HepG2 (cell line): ENCODE data around the gene P3H4. TPM values are rescaled to one million over a fixed set of nuclear protein-coding genes. Genes with fewer than 3 reads are reported as not detected.

Source experiments
- EP300 ChIP-seq, 3 experiments: sonication (generic) in 1 of 3; formaldehyde crosslinking in 1 of 3; IDR thresholded peaks; 2 replicates each; pipeline versions ENCODE4 v1.5.1 to v1.6.1; 2011 to 2020; ENCODE audit warnings: low read depth in 2 of 3, low read length in 2 of 3, borderline replicate concordance in 1 of 3, improper control_type of control experiment in 1 of 3, mild to moderate bottlenecking in 1 of 3, missing genetic modification reagents in 1 of 3, moderate library complexity in 1 of 3
- ESRRA ChIP-seq: sonication (generic); formaldehyde crosslinking; IDR thresholded peaks from 2 replicates; pipeline ENCODE4 v1.5.1; 2020; ENCODE audit warnings: mild to moderate bottlenecking, low read depth, missing genetic modification reagents
- FOSL2 ChIP-seq: sonication (generic); formaldehyde crosslinking; IDR thresholded peaks from 2 replicates; pipeline ENCODE4 v1.4.0; 2020; ENCODE audit warnings: missing genetic modification reagents
- GFI1 ChIP-seq: sonication (generic); formaldehyde crosslinking; IDR thresholded peaks from 2 replicates; pipeline ENCODE4 v1.5.0; 2020; ENCODE audit warnings: missing genetic modification reagents, mild to moderate bottlenecking, borderline replicate concordance
- KDM5B ChIP-seq: sonication (generic); formaldehyde crosslinking; IDR thresholded peaks from 2 replicates; pipeline ENCODE4 v1.4.0; 2020; ENCODE audit warnings: missing genetic modification reagents, mild to moderate bottlenecking, borderline replicate concordance
- KLF9 ChIP-seq: IDR thresholded peaks from 2 replicates; pipeline ENCODE4 v1.6.1; 2016; ENCODE audit warnings: low read depth
- KMT2A ChIP-seq: sonication (generic); formaldehyde crosslinking; IDR thresholded peaks from 2 replicates; pipeline ENCODE4 v1.4.0; 2020; ENCODE audit warnings: missing genetic modification reagents
- NCOR1 ChIP-seq: fragments of 200-600 bp; sonication (generic); IDR thresholded peaks from 2 replicates; pipeline ENCODE4 v1.7.0; 2017; ENCODE audit warnings: antibody characterized with exemption, low read length, borderline replicate concordance
- NFE2 ChIP-seq: sonication (generic); formaldehyde crosslinking; IDR thresholded peaks from 2 replicates; pipeline ENCODE4 v1.4.0; 2020; ENCODE audit warnings: missing genetic modification reagents
- NR2F1 ChIP-seq, 2 experiments: fragments of 450-650 bp in 1 of 2; formaldehyde crosslinking in 1 of 2; IDR thresholded peaks; 2 replicates each; pipeline versions ENCODE4 v1.5.0 to v1.6.1; 2016 to 2020; ENCODE audit warnings: mild to moderate bottlenecking in 1 of 2, missing compliant biosample characterization in 1 of 2, missing genetic modification reagents in 1 of 2, moderate library complexity in 1 of 2
- NR2F2 ChIP-seq: IDR thresholded peaks from 2 replicates; pipeline ENCODE4 v1.6.1; 2012; ENCODE audit warnings: low read depth, inconsistent platforms, borderline replicate concordance
- PBX2 ChIP-seq: IDR thresholded peaks from 2 replicates; pipeline ENCODE4 v1.6.1; 2016; ENCODE audit warnings: control low read depth
- POLR2G ChIP-seq: fragments of 200-400 bp; formaldehyde crosslinking; IDR thresholded peaks from 2 replicates; pipeline ENCODE4 v1.6.1; 2018; ENCODE audit warnings: mild to moderate bottlenecking, low read depth, low read length, moderate library complexity
- SPEN ChIP-seq: sonication (generic); formaldehyde crosslinking; IDR thresholded peaks from 2 replicates; pipeline ENCODE4 v1.5.1; 2020; ENCODE audit warnings: low read depth, mild to moderate bottlenecking, missing genetic modification reagents
- XRCC5 ChIP-seq: fragments of 200-400 bp; formaldehyde crosslinking; optimal IDR thresholded peaks from 2 replicates; pipeline ENCODE3; 2017; ENCODE audit warnings: mild to moderate bottlenecking, low read length
- ZBTB20 ChIP-seq: sonication (generic); formaldehyde crosslinking; IDR thresholded peaks from 2 replicates; pipeline ENCODE4 v1.8.1; 2023; ENCODE audit warnings: missing genetic modification reagents, low read depth, mild to moderate bottlenecking, borderline replicate concordance
- ZNF101 ChIP-seq: sonication (generic); formaldehyde crosslinking; IDR thresholded peaks from 2 replicates; pipeline ENCODE4 v1.4.0; 2020; ENCODE audit warnings: mild to moderate bottlenecking, low read depth, missing genetic modification reagents, borderline replicate concordance
- ZNF232 ChIP-seq: sonication (generic); formaldehyde crosslinking; IDR thresholded peaks from 2 replicates; pipeline ENCODE4 v1.4.0; 2020; ENCODE audit warnings: missing genetic modification reagents, borderline replicate concordance
- ZNF510 ChIP-seq: sonication (generic); formaldehyde crosslinking; IDR thresholded peaks from 2 replicates; pipeline ENCODE4 v1.4.0; 2020; ENCODE audit warnings: low read depth, mild to moderate bottlenecking, missing genetic modification reagents
- ZNF616 ChIP-seq: sonication (generic); formaldehyde crosslinking; IDR thresholded peaks from 2 replicates; pipeline ENCODE4 v1.5.0; 2020; ENCODE audit warnings: low read depth, mild to moderate bottlenecking, missing genetic modification reagents
- ZNF720 ChIP-seq: sonication (generic); formaldehyde crosslinking; IDR thresholded peaks from 2 replicates; pipeline ENCODE4 v1.4.0; 2020; ENCODE audit warnings: missing genetic modification reagents
- polyA plus RNA-seq, 8 experiments: library from polyadenylated mRNA; depleted of rRNA in 3 of 8; stranded (reverse) in 7 of 8; unstranded in 1 of 8; fragments of >200 nt; fragmentation: Illumina TruSeq in 4 of 8; extraction: Trizol in 4 of 8; gene quantifications; 2 replicates each; pipeline versions ENCODE4 v1.2.1 to v1.2.3, GENCODE V29; 2011 to 2016; ENCODE audit warnings: low read depth in 4 of 8, missing spikeins in 1 of 8, mixed read lengths in 1 of 8; ENCODE audit not compliant: insufficient read depth in 1 of 8
- total RNA-seq, 5 experiments: library from RNA; depleted of rRNA; stranded (reverse); fragments of >200 nt; fragmentation: Illumina TruSeq; extraction: Trizol; gene quantifications; 2 replicates each; pipeline ENCODE4 v1.2.3, GENCODE V29; 2016; ENCODE audit warnings: low read depth in 1 of 5
- TF ChIP-seq, protein P1 (sequence below): sonication (generic); formaldehyde crosslinking; IDR thresholded peaks from 2 replicates; pipeline ENCODE4 v1.4.0; 2020; ENCODE audit warnings: mild to moderate bottlenecking, missing genetic modification reagents
- TF ChIP-seq, protein P2 (sequence below): IDR thresholded peaks from 2 replicates; pipeline ENCODE4 v1.6.1; 2016; ENCODE audit warnings: low read depth, control low read depth

Gene P3H4
- total and polyA plus RNA-seq, 2 of the 13 experiments (the other 11 are each of a cell fraction or from before 2014, with no cell fraction given), result 37.1 to 50.6 TPM

- TF ChIP-seq XRCC5 (peak; percentile 2), EP300 (IDR thresholded peaks at IDR 0.05; ENCODE audit: low read depth in 2 of 2, low read length in 2 of 2) (peak in 1 of 2 experiments; percentile 69; a peak in 2 of 4 replicates), EP300 (CRISPR knock-in tag; IDR thresholded peaks at IDR 0.05; ENCODE audit: borderline replicate concordance) (peak; percentile 38; the same call in 1 of the 2 replicates), NR2F1 (CRISPR knock-in tag; IDR thresholded peaks at IDR 0.05) (peak; percentile 89 to 94), NCOR1 (peak; percentile 92), ZNF510 (CRISPR knock-in tag) (peak; percentile 91), KMT2A (CRISPR knock-in tag) (no peak), KLF9 (CRISPR knock-in tag) (no peak), ESRRA (CRISPR knock-in tag) (peak; percentile 99), ZNF616 (CRISPR knock-in tag) (peak; percentile 40; the same call in 1 of the 2 replicates), NR2F2 (peak; percentile 91), KDM5B (CRISPR knock-in tag) (peak; percentile 79), ZBTB20 (CRISPR knock-in tag) (peak; percentile 79; the same call in 1 of the 2 replicates), SPEN (CRISPR knock-in tag) (peak; percentile 69), ZNF101 (0 out of 2 replicates have a peak, but pooled peaks have one; percentile 47), ZNF232 (CRISPR knock-in tag) (no peak), PBX2 (0 out of 2 replicates have a peak, but pooled peaks have one; percentile 7), POLR2G (peak; percentile 81), FOSL2 (CRISPR knock-in tag) (peak; percentile 48), ZNF720 (CRISPR knock-in tag) (no peak), GFI1 (CRISPR knock-in tag) (peak; percentile 90), NFE2 (CRISPR knock-in tag) (peak; percentile 54; the same call in 1 of the 2 replicates)
- TF ChIP-seq, protein P1, sequence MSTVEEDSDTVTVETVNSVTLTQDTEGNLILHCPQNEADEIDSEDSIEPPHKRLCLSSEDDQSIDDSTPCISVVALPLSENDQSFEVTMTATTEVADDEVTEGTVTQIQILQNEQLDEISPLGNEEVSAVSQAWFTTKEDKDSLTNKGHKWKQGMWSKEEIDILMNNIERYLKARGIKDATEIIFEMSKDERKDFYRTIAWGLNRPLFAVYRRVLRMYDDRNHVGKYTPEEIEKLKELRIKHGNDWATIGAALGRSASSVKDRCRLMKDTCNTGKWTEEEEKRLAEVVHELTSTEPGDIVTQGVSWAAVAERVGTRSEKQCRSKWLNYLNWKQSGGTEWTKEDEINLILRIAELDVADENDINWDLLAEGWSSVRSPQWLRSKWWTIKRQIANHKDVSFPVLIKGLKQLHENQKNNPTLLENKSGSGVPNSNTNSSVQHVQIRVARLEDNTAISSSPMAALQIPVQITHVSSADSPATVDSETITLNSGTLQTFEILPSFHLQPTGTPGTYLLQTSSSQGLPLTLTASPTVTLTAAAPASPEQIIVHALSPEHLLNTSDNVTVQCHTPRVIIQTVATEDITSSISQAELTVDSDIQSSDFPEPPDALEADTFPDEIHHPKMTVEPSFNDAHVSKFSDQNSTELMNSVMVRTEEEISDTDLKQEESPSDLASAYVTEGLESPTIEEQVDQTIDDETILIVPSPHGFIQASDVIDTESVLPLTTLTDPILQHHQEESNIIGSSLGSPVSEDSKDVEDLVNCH, result 0 out of 2 replicates have a peak, but pooled peaks have one; percentile 20
- TF ChIP-seq, protein P2, sequence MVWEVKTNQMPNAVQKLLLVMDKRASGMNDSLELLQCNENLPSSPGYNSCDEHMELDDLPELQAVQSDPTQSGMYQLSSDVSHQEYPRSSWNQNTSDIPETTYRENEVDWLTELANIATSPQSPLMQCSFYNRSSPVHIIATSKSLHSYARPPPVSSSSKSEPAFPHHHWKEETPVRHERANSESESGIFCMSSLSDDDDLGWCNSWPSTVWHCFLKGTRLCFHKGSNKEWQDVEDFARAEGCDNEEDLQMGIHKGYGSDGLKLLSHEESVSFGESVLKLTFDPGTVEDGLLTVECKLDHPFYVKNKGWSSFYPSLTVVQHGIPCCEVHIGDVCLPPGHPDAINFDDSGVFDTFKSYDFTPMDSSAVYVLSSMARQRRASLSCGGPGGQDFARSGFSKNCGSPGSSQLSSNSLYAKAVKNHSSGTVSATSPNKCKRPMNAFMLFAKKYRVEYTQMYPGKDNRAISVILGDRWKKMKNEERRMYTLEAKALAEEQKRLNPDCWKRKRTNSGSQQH (CRISPR knock-in tag), result peak; percentile 43; the same call in 1 of the 2 replicates
Measured at GRCh38 chr17:41772586-41773189, 39.1 kb downstream of the P3H4 start (continued).
